ENCODE data around the gene FAM89A.

Gene FAM89A

DNA sequence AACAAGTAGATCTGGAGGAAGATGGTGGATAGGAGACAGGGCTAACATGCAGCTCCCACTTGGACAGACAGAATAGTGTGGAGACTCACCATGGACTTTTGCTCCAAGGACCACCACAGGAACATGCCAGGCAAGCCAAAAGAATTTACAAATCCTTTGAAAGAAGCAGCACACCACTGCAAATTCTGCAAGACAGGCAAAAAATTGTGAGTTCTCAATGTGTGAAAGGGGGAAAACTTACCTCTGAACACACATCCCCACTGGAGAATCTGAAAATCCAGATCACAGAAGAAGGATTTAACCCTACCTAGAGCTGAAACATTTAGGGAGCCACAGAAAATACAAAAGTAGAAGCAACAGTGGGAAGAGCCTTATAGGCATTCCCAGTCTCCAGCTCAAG lies 38.2 kb downstream of the FAM89A start:
- TF ChIP-seq, protein P1, sequence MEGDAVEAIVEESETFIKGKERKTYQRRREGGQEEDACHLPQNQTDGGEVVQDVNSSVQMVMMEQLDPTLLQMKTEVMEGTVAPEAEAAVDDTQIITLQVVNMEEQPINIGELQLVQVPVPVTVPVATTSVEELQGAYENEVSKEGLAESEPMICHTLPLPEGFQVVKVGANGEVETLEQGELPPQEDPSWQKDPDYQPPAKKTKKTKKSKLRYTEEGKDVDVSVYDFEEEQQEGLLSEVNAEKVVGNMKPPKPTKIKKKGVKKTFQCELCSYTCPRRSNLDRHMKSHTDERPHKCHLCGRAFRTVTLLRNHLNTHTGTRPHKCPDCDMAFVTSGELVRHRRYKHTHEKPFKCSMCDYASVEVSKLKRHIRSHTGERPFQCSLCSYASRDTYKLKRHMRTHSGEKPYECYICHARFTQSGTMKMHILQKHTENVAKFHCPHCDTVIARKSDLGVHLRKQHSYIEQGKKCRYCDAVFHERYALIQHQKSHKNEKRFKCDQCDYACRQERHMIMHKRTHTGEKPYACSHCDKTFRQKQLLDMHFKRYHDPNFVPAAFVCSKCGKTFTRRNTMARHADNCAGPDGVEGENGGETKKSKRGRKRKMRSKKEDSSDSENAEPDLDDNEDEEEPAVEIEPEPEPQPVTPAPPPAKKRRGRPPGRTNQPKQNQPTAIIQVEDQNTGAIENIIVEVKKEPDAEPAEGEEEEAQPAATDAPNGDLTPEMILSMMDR (IDR thresholded peaks at IDR 0.05; ENCODE audit: low read depth, low read length), result no peak
- H3K4me3 ChIP-seq (ENCODE audit: low read depth, low read length), result no peak overlapping the region

DNA sequence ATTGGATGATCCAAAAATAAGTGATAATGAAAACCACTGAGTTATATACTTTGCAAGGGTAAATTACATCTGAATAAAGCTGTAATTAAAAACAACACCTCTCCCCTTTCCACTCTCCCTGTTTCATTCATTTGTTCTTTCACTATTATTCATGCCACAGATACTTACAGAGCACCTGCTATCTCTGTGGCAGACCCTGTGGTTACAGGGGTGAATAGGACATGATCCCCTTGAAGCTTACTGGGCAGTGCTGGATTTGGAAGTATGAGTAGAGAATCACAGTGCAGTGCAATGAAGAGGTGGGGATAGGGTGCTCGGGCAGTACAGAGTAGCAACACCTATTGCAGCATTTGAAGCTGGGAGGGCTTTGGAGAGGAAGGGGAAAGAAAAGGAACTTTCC lies 39.4 kb downstream of the FAM89A start:
- H3K4me3 ChIP-seq (ENCODE audit: low read depth, low read length), result no peak overlapping the region
- TF ChIP-seq, protein P1 (IDR thresholded peaks at IDR 0.05; ENCODE audit: low read depth, low read length), result no peak

DNA sequence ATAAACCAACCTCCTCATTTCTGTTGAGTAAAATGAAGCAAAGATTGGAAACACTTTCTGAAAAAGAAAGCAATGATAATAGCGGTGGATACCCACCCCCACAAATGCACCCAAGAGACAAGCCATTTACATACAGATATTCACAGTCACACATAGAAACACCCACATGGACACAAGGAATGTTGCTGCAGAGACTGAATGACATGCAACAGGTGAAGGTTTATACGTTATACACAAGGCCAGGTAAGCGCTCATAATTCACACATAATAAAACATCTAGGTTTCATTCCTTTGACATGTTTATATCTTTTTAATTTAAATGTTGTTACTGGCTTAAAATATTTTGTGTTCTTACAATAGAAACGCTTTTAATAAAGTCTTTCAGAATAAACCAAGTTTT lies 39.9 kb downstream of the FAM89A start:
- TF ChIP-seq, protein P1 (IDR thresholded peaks at IDR 0.05; ENCODE audit: low read depth, low read length), result no peak
- H3K4me3 ChIP-seq (ENCODE audit: low read depth, low read length), result no peak overlapping the region

DNA sequence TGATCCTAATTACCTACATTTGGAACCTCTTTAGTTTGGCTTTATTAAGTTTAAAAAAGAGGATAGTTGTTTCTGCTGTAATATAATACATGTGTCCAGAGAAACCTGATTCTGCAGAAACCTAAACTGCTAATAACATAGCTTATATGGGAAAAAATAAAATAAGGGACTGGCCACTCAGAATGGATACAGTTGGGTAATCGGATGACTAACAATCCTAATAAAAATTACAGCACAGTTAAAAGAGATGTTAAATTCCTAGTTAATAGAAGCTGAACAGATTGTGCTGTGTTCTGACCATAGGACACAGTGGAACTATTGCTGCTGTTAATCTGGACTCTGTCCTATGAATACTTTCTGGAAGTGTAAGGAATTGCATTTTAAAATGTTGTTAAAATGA lies 45.2 kb downstream of the FAM89A start:
- TF ChIP-seq, protein P1 (IDR thresholded peaks at IDR 0.05; ENCODE audit: low read depth, low read length), result no peak
- H3K4me3 ChIP-seq (ENCODE audit: low read depth, low read length), result no peak overlapping the region

DNA sequence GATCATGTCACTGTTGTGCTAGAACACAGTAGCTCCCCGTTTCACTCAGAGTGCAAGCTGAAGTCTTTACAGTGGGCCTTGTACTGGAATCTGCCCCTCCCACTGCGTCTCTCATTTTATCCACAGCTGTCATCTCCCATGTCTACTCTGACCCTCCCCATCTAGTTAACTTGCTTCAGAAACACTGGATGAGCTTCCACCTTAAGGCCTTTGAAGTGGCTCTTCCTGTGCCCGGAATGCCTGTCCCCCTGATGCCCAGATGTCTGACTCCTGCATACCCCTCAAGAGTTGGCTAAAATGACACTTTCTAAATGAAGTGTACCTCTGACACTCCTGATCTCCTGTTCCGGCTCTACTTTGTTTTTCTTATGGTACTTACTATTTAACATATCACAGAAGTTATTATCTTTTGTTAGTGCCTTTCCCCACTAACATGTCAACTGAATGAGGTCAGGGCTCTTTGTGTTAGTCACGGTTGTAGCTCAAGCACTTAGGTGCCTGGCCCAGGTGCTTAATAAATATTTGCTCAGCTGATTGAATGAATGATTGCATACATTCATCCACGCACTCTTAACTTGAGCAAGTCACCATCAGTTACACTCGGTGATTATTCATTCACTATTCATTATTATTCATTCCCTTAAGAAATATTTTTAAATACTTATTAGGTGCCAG lies 47.8 kb downstream of the FAM89A start:
- H3K4me3 ChIP-seq (ENCODE audit: low read depth, low read length), result no peak overlapping the region
- TF ChIP-seq, protein P1 (IDR thresholded peaks at IDR 0.05; ENCODE audit: low read depth, low read length), result no peak

DNA sequence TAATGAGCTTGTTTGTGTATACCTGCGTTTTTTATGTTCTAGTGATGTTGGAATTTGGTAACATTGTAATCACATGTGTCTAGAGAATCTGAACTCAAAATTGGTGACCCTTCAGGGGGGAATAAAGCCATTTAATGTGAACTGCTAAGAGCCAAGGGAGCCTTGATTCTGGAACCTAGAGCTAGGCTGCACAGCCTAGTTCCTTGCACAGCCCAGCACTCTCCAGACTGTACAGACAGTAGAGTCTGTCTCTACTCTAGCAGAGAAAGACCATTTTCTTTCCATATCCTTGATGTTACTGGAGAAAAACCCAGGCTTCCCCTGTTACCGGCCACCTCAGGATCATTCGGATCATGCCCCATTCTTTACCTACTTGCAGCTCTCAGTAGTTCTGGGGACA lies 52.6 kb downstream of the FAM89A start:
- H3K4me3 ChIP-seq (ENCODE audit: low read depth, low read length), result no peak overlapping the region
- TF ChIP-seq, protein P1 (IDR thresholded peaks at IDR 0.05; ENCODE audit: low read depth, low read length), result no peak

DNA sequence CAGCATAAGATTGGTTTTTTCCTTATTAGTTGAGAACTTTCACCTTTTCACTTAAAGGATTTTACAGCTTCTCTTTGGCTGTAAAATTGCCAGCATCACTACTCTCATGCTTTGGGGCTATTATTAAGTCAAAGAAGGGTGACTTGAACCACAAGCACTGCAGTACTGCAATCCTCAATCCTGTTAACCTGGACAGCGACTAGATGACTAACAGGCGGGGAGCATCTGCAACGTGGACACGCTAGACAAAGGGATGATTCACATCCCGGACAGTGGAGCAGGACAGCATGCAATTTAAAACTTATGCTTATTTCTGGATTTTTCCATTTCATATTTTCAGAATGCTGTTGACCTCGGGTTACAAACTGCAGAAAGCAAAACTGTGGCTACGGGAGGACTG lies 53.1 kb downstream of the FAM89A start:
- TF ChIP-seq, protein P1 (IDR thresholded peaks at IDR 0.05; ENCODE audit: low read depth, low read length), result no peak
- H3K4me3 ChIP-seq (ENCODE audit: low read depth, low read length), result no peak overlapping the region
